HuH-7.5 (cell line): ENCODE results near the gene BCORL1.

Experiments
- DNase-seq: peaks from one replicate; pipeline ENCODE4 v3.0.0; 2011; ENCODE audit warnings: low spot score

BCORL1 gene

GRCh38 chrX:130060122-130061069, 78.0 kb downstream of the BCORL1 start:
- DNase-seq, result peak; percentile 84

GRCh38 chrX:130066975-130067615, 84.7 kb downstream of the BCORL1 start:
- no peak for DNase-seq

- peak; percentile 54 for DNase-seq
These were observed 89.3 kb downstream of the BCORL1 start for GRCh38 chrX:130071611-130072344.

GRCh38 chrX:130072345-130072740, 89.9 kb downstream of the BCORL1 start:
- DNase-seq, result no peak

- DNase-seq, result no peak
These were observed 93.3 kb downstream of the BCORL1 start for GRCh38 chrX:130075777-130076176.

- peak; percentile 60 for DNase-seq
These were observed 97.5 kb downstream of the BCORL1 start for GRCh38 chrX:130079824-130080406.

- DNase-seq, result no peak
These were observed 98.4 kb downstream of the BCORL1 start for GRCh38 chrX:130080791-130081367.

- DNase-seq, result no peak
These were observed 99.1 kb downstream of the BCORL1 start for GRCh38 chrX:130081421-130082045.

- DNase-seq, result no peak
These were observed 100.0 kb downstream of the BCORL1 start for GRCh38 chrX:130082244-130083106.

- no peak for DNase-seq
These were observed 100.7 kb downstream of the BCORL1 start for GRCh38 chrX:130083107-130083490.

GRCh38 chrX:130083656-130084382, 101.4 kb downstream of the BCORL1 start:
- no peak for DNase-seq

GRCh38 chrX:130084631-130085237, 102.3 kb downstream of the BCORL1 start:
- DNase-seq, result no peak

GRCh38 chrX:130085551-130086446, 103.4 kb downstream of the BCORL1 start:
- DNase-seq, result no peak

- DNase-seq, result no peak
These were observed 104.2 kb downstream of the BCORL1 start for GRCh38 chrX:130086447-130087206.

- DNase-seq, result no peak
These were observed 107.9 kb downstream of the BCORL1 start for GRCh38 chrX:130090364-130090763.

GRCh38 chrX:130091980-130092522, 109.6 kb downstream of the BCORL1 start:
- DNase-seq, result peak; percentile 31

GRCh38 chrX:130093271-130093670, 110.8 kb downstream of the BCORL1 start:
- DNase-seq, result no peak
